HG03064 (cell line): ENCODE data around the gene PDZK1IP1.
"Not testable (repeated sequence)": the region's sequence is repeated elsewhere in the genome, so short reads cannot be mapped to it uniquely, and the experiment has no call there.

ENCODE experiments used
- ATAC-seq: cut with Tn5 transposase; IDR thresholded peaks from one replicate; pipeline ENCODE4 v1.9.1; 2021; ENCODE audit warnings: low read depth; ENCODE audit not compliant: unreplicated experiment

Gene PDZK1IP1

GRCh38 chr1:47143654-47144053 is 46.2 kb downstream of the PDZK1IP1 start:
- not testable (repeated sequence) for ATAC-seq

- ATAC-seq = not testable (repeated sequence)
Observed at GRCh38 chr1:47140358-47140757, 49.5 kb downstream of the PDZK1IP1 start.

- no peak for ATAC-seq
Observed at GRCh38 chr1:47137925-47138615, 51.8 kb downstream of the PDZK1IP1 start.

- no peak for ATAC-seq
Observed at GRCh38 chr1:47137198-47137597, 52.6 kb downstream of the PDZK1IP1 start, which contains the start of gene CYP4A22. Gene CYP4A22, plus strand, starts transcription at chr1:47137441. Its CDS starts 45 bp downstream, at chr1:47137486.
